Glomerular visceral epithelial cell (primary cell): ENCODE results near the gene ZCCHC18.
A peak's percentile ranks its signal among the peaks of the same experiment; 100 is the strongest.
"Not testable (repeated sequence)": the region's sequence is repeated elsewhere in the genome, so short reads cannot be mapped to it uniquely, and the experiment has no call there.

Source experiments
- DNase-seq: peaks from one replicate; pipeline ENCODE4 v3.0.0-alpha.2; 2016; ENCODE audit errors: extremely low spot score

Gene ZCCHC18

GRCh38 chrX:104112326-104112951 lies at the start of gene ZCCHC18:
TSS of gene ZCCHC18 (plus strand) at chrX:104112523. CDS start at chrX:104114112, 1,589 bp downstream.
- DNase-seq, result peak; percentile 69

DNA sequence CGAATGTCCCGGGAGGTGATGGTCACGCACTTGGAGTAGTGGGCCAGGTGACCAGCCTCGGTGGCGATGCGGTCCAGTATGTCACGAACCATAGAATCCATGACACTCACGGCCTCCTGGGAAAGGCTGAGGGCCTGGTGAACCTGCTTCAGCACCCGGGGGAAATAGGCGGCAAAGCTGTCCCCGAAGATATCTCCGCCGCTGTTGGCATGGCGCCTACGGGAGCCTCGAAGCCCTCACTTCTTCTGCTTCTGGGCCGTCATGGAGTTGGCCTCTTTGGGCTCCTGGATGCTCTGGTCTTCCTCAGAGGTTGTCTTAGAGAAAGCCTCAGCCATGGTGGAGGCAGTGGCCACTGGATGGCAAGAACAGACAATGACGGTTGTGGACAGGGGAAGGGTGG lies 49.7 kb upstream of the ZCCHC18 start:
- not testable (repeated sequence) for DNase-seq

GRCh38 chrX:104075778-104076445 lies 36.4 kb upstream of the ZCCHC18 start, which contains the start of gene TMSB15C:
TSS of gene TMSB15C (minus strand) at chrX:104076236.
- not testable (repeated sequence) for DNase-seq

DNA sequence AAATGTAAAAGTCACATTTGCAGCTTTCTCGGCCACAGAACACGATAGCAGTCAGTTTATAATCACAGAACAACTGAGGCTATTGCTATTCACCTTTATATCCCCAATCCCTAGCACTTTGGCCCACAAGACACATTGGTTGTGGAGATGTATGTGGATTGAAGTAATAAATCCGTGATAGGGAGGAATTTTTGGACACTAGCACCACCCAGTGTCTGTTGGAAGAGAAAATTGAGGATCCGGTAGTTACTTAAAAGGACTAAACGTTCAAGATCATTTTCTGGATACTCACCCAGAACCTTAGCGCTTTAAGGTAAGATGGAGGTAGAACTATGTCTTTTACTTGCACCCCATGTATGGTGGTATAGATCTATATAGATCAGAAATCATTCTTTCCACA lies 34.5 kb upstream of the ZCCHC18 start:
- DNase-seq, result not testable (repeated sequence)

GRCh38 chrX:104084063-104084462 lies 28.3 kb upstream of the ZCCHC18 start:
- no peak for DNase-seq

GRCh38 chrX:104084534-104085277 lies 27.6 kb upstream of the ZCCHC18 start:
- no peak for DNase-seq

- no peak for DNase-seq
These were observed 26.8 kb upstream of the ZCCHC18 start for GRCh38 chrX:104085477-104085876.

- DNase-seq, result no peak
These were observed 26.4 kb upstream of the ZCCHC18 start for GRCh38 chrX:104085919-104086318.

DNA sequence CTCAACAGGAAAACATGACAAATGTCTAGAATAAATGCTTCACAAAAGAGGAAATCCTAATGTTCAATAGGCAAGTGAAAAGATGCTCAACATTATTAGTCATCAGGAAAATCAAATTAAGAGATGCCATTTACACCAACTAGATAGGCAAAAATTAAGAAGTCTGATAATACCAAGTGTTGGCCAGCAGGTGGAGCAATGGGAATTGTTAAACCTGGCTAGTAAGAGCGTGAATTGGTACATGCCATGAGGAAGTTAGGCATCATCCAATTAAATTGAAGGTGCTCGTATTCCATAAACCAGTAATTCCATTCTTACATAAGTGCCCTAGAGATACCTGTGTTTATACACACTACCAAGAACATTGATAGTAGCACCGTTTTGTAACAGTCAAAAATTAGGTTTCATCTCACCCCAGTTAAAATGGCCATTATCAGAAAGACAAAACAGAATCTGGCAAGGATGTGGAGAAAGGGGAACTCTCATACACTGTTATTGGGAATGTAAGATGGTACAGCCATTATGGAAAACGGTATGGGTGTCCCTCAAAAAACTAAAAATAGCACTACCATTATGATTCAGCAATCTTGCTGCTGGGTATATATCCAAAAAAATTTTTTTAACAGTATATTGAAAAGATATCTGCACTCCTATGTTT lies 14.0 kb upstream of the ZCCHC18 start:
- DNase-seq, result peak; percentile 57

DNA sequence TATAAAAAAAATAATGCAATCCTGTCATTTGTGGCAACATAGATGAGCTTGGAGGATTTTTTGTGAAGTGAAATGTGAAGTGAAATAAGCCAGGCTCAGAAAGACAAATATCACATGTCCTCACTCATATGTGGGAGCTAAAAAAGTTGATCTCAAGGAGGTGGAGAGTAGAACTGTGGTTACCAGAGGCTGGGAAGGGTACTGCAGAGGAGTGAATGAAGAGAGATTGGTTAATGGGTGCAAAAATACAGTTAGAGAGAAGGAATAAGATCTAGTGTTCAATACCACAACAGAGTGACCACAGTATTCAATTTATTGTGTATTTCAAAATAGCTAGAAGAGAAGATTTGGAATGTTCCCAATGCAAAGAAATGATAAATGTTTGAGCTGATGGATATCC lies 13.4 kb upstream of the ZCCHC18 start:
- DNase-seq, result no peak

DNA sequence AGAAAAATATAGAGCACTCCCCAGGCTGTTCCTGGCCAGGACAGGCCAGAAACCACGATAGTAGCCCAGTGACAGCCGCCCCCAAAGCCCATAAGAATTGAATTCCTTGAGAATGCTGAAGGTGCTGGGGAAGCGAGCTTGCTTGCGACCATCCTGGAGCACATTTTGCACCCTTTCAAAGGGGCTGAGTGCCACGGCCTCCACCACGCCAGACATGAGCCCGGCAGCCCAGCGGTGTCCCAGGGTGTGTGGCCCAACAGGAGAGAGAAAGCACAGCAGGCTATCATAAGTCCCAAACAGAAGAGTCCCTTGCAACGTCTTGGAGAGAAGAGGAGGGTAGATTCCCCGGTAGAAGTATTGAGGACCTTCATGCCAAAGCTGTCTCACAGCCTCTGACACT lies 7.6 kb upstream of the ZCCHC18 start:
- no peak for DNase-seq

DNA sequence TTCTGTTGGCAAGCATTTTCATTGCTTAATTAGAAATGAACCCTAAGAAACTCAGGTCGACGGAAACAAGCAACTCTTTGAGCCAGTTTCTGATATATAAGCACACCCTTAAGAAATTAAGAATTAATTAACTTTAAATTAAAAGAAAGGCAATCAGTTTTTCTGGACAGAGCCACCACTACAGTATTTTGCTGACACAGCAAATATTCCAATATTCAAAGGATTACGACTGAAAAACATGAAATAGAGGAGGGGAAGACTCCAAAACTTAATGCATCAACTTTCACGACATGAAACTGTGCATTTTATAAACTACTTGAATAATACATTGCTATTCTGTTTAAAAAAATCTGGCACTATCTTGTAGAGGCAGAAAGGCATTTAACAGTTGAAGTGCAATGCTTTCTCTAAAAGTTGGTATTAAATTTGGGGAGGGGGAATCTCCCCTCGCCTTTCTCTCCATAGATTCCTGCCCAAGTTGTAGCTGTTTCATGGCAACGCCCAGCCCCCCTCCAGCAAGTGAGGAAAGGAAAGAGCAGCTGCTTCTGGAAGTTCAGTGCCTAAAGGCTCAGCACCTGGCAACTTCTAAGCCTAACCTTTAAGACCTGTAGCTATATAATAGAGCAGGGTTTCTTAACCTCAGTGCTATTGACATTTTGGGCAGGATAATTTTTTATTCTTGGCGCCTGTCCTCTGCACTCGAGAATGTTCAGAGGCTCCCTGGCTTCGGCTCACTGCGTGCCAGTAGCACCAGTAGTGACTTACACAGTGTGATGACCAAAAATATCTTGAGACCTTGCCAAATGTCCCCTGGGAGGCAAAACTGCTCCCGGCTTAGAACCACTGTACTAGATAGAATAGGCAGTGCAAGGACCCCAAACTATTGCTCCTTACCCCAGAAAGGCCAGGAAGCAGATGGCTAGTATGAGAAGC lies 6.7 kb upstream of the ZCCHC18 start:
- DNase-seq, result no peak

DNA sequence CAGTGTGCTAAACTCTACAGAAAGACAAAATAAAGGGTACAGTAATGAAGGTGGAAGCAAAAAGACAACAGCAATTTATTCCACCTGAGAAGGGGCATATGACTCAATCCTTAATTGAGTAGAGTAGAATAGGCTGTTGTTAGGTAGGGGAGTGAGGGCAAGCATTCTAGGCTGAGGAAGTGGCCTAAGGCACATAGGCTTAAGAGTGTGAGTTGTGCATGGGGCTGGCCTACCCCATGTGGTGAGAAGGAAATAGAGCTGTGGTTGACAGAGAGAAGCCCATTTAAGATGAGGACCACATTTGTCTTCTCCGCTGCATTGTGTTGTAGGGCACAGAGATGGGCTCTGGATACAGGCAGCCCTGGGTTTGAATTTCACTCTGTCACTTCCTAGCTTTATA lies 3.4 kb upstream of the ZCCHC18 start:
- no peak for DNase-seq

DNA sequence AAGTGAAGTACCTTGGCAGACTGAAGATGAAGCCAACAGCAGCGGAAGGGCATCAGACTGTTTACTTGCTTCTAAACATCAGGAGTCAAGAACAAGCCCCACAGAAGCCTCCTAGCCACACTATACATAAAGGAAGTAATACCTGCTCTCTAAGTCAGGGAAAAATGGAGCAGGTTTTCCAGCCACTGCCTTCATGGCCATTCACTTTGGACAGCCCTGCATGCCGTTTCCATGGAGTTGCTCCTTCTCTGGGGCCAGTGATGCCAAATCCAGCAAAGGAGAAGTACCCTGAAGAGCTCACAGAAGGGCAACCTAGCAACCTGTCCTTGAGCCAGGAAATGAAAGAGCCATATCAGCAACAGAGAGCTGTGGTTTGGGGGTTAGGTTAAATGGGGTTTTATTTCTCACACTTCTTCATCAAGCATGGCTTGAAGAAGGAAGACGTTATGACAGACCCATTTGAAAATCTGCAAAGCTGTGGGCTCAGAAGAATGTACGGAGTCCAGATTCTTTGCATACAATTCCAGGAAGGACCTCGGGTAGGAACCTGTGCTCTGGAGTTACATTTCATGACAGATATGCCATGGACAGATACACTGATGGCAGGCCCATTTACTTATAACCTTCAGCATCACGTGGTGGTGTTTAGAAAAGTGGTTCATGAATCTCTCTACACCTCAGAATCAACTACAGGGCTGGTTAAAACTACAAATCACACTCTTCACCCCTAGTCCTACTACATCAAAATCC lies 1.7 kb upstream of the ZCCHC18 start:
- DNase-seq, result not testable (repeated sequence)

GRCh38 chrX:104113222-104113965 lies 1.1 kb downstream of the ZCCHC18 start:
- peak; percentile 68 for DNase-seq

DNA sequence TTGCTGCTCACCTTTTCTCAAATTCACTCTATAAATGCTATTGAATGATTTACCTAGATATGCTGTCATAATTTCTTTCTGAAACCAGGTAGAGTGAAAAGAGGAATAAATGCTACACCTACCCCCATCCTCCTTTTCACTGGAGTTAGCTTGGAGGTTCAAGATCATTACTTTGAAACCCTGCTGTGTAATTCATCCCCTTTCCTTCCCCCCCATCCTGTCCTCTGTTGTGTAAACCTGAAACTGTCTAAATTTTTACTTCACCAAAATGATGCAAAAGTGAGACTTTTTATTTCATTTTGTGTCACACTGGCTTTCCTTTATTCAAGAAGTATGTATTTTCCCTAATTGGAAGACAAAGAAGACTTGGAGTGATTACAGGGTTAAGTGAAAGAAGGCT lies 5.4 kb downstream of the ZCCHC18 start:
- no peak for DNase-seq

- no peak for DNase-seq
These were observed 6.4 kb downstream of the ZCCHC18 start for GRCh38 chrX:104118765-104119164.

GRCh38 chrX:104122829-104123228 lies 10.5 kb downstream of the ZCCHC18 start:
- DNase-seq, result no peak

GRCh38 chrX:104126856-104127255 lies 14.5 kb downstream of the ZCCHC18 start:
- no peak for DNase-seq

DNA sequence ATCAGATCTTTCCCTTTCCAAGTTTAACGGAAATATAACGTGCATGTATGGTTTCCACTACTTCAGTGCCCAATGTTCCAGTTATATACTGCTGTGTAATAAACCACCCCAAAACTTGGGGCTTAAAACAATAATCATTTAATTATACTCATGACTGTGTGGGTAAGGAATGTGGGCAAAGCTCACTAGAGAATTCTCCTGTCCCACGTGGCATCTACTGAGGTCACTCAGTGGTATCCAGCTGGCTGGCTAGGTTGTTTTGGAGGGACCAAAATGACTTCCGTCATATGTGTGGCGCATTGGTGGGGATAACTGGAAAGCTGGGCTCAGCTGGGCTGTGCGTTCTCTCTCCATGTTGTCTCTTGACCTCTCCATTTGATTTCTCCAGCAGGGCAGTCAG lies 18.5 kb downstream of the ZCCHC18 start:
- no peak for DNase-seq
